KOPT-K1 (cell line): ENCODE data around the gene PSKH1.

Source experiments
- H3K27ac ChIP-seq: fragments of 200-600 bp; sonication (generic); 2 replicates; pipeline ENCODE4 v1.5.1; 2016; ENCODE audit warnings: antibody characterized with exemption, mild to moderate bottlenecking, low read depth, low read length; ENCODE audit not compliant: poor library complexity, severe bottlenecking
- H3K36me3 ChIP-seq: fragments of 200-600 bp; sonication (generic); 2 replicates; pipeline ENCODE4 v1.5.1; 2017; ENCODE audit warnings: antibody characterized with exemption, mild to moderate bottlenecking, low read length, moderate library complexity; ENCODE audit not compliant: insufficient read depth
- H3K9me3 ChIP-seq: fragments of 200-600 bp; sonication (generic); 2 replicates; pipeline ENCODE4 v1.5.1; 2017; ENCODE audit warnings: antibody characterized with exemption, low read length, mild to moderate bottlenecking; ENCODE audit not compliant: insufficient read depth, poor library complexity, severe bottlenecking

PSKH1 gene

DNA sequence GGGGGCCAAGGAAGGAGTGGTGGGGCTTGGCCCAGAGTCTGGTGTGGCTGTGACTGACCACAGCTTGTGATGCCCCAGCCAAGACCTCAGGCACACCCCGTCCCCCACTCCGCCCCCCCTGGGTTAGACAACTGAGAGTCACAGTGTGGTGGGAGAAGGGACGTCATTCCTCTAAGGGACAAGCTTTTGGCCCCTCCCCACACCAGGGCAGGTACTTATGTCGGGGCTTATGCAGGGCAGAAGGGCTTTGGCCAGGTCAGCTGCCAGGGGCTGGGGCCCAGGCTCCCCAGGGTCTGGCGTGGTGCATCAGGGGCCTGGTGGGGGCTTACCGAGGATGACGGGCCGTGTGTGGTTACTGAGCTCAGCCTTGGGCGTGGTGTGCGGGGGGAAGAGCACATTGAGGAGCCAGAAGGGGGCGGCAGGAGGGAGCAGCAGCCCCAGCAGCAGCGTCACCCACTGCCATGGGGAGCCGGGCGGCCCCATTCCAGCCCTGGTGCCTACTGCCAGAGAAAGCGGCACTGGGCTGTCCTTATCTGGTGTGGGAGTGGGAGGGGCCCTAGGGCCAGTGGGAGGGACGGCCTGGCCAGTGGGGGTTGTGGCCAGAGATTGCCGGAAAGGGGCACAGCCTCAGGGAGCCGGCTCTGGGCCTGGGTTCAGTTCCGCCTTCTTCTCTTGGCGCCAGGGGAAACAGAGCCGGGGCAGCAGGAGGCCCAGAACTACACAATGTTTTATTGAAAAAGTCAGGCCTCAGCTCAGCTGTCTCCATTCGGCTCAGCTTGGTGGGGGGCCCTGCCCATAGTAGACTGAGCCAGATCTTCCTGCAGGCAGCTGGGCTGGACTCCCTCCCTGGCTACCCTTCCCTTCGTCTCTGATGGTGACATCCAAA is 50.8 kb downstream of the PSKH1 start, which contains the start of gene LCAT:
LCAT (minus strand) TSS at position 502 of the 886 bp plus-strand sequence; CDS start at position 483, 19 bp downstream.
- H3K36me3 ChIP-seq = peaks cover 73% of the 10 kb centered on the region
- H3K27ac ChIP-seq = no peak within 1 kb of the TSS

GRCh38 chr16:67944690-67945391 is 51.8 kb downstream of the PSKH1 start:
- Histone ChIP-seq H3K36me3 (peaks cover 80% of the 10 kb centered on the region), H3K9me3 (no peaks in the 10 kb centered on the region), H3K27ac (no peak overlapping the region)

More for the DNA sequence above, 50.8 kb downstream of the PSKH1 start, which contains the start of gene LCAT:
- H3K9me3 ChIP-seq = no peaks in the 10 kb centered on the region

DNA sequence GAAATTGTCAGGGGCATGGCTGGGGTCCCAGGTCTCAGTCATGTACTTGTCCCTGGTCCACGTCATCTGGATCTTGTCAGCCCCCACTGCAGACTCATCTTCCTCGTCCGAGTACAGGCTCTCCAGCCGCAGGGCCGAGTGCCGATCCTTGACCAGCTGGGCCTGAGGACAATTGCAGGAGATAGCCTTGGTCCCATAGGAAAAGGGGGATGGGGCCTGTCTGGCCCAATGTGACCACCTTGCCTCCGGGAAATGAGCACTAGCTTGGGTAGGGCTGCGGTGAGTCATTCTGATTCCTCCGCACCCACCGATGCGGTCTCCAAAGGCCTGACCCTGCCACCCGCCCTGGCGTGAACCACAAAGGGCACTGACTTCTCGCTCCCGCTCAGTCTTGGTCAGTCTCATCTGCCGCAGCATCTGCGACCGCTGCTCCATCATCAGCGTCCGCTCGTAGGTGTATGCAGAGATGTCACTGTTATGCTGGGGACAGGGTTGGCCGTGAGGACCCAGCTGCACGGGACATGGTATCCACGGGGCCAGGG is 52.4 kb downstream of the PSKH1 start:
- no peak overlapping the region for H3K27ac ChIP-seq
- H3K36me3 ChIP-seq = peaks cover 86% of the 10 kb centered on the region
- H3K9me3 ChIP-seq = no peaks in the 10 kb centered on the region

DNA sequence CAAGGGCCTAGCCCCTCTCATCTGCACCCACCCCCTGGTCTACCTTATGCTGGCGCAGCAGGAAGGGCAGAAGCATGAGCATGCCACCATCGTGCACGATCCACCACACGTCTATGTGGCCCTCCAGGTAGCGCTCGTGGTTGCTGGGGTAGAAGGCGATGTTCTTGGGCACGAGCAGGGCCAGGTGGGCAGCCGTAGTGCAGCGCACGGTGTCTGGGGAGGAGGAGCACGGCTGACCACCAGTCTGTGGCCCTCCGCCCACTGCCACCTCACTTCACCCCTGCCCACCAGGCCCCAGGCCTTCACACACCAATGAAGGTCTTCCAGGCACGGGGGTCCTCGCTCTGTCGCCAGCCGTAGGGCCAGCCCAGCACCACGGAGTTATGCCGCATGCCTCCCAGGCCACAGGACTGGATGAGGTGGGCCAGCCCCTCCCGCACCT is 53.1 kb downstream of the PSKH1 start:
- no peak overlapping the region for H3K27ac ChIP-seq
- H3K36me3 ChIP-seq = peaks cover 92% of the 10 kb centered on the region
- H3K9me3 ChIP-seq = no peaks in the 10 kb centered on the region

DNA sequence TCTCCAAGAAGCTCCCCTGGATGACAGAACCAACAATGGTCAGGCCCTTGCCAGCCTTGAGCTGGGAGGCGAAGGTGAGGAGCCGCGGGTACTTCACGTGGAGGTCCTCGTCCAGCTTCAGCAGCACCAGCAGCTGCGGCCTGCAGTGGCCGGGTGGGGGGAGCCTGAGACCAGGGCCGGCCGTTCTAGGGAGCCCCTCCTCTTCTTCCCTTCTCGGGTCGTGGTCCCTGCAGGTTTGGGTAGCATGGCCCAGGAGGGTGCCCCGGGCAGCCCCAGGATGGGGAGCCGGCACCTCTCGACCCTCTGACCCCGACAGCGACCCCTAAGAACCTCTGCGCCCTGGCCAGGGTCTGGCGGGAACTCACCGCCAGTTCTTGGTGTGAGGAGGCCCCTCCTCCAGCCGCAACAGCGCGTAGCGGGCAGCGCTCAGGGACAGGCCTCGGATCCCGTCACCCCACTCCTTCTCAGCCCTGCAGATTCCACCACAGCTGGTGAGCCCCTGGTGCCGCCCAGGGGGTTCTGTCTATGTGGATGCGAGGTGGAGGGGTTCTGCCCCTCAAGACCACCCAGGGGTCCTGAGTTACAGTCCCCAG is 54.0 kb downstream of the PSKH1 start:
- no peak overlapping the region for H3K27ac ChIP-seq
- H3K36me3 ChIP-seq = peaks cover 93% of the 10 kb centered on the region
- H3K9me3 ChIP-seq = no peaks in the 10 kb centered on the region

DNA sequence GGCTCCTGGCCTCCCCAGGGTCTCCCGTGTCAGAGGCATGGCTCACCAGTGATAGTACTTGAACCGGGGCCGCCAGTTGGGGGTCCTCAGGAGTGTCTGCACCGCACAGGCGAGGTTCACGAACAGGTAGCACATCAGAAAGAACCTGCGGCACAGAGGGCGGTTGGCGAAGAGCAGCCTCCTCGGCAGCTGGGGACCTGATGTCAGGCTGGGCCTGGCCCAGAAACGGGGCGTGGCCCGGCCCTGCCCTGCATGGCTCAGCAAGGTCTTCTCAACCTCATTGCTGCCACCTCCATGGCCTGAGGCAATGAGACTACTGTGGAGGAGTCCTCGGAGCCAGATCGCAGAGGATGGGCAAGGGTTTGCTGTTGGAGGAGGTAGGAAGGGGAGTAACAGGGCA is 55.0 kb downstream of the PSKH1 start:
- Histone ChIP-seq H3K36me3 (peaks cover 86% of the 10 kb centered on the region; the same call in 1 of the 2 replicates), H3K27ac (no peak overlapping the region), H3K9me3 (no peaks in the 10 kb centered on the region)

DNA sequence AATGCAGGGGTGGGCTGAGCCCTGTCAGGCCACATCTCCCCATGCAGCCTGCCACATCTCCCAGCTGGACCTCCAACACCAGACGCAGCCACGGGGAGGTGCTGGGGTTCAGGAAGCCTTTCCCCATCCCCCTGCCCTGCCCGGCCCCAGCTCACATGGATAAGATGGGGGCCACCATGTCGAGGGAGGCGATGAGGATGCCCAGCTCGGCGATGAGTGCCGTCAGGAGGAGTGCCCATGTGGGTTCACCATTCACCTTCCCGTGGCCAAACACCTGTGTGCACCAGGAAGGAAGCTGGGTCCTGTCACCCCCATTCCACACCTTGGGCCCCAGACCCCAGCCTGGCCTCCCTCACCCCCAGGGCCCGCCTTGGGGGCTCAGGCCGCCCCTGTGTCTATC is 56.6 kb downstream of the PSKH1 start:
- peaks cover 85% of the 10 kb centered on the region; the same call in 1 of the 2 replicates for H3K36me3 ChIP-seq

GRCh38 chr16:67950335-67950843 is 57.3 kb downstream of the PSKH1 start:
- H3K36me3 ChIP-seq = peaks cover 83% of the 10 kb centered on the region; the same call in 1 of the 2 replicates

More for the DNA sequence above, 56.6 kb downstream of the PSKH1 start:
- Histone ChIP-seq H3K27ac (no peak overlapping the region), H3K9me3 (no peaks in the 10 kb centered on the region)

GRCh38 chr16:67951485-67951884 is 58.4 kb downstream of the PSKH1 start:
- Histone ChIP-seq H3K36me3 (peaks cover 72% of the 10 kb centered on the region; the same call in 1 of the 2 replicates), H3K27ac (no peak overlapping the region), H3K9me3 (no peaks in the 10 kb centered on the region)

More at GRCh38 chr16:67950335-67950843, 57.3 kb downstream of the PSKH1 start:
- Histone ChIP-seq H3K9me3 (no peaks in the 10 kb centered on the region), H3K27ac (no peak overlapping the region)

DNA sequence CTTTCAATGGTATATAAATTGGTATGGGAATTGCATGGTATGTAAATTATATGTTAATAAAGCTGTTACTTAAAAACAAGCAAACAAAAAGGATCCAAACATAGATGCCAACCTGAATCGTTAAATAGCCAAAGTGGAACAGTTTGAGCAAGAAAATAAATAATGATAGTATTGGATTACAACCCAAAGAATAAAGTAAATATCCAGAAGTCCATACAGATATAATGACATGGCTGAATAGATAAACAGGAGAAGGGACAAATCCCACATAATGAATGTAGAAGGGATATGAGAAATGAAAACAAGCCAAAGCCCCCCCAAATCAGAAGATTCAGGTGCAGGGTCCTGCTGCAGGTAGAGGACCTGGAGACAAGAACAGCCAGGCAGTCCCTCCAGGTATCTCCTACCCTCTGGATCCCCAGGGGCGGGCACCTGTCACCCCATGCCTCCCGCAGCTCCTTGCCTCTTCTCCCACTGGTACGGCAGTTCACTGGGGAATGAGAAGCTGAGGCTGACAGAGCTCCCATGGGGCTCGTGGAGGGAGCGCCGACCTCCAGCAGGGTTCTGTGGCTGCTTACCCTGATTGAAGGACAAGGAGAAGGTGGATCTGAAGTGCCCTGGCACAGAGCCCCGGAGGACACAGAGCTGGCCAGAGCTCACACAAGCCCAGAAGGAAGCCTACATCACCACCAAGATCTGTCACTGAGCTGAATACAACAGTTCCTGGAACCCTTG is 60.8 kb downstream of the PSKH1 start:
- Histone ChIP-seq H3K9me3 (no peaks in the 10 kb centered on the region), H3K36me3 (peaks cover 63% of the 10 kb centered on the region; the same call in 1 of the 2 replicates), H3K27ac (no peak overlapping the region)

GRCh38 chr16:67954421-67955196 is 61.6 kb downstream of the PSKH1 start:
- H3K27ac ChIP-seq = no peak overlapping the region
- peaks cover 66% of the 10 kb centered on the region; the same call in 1 of the 2 replicates for H3K36me3 ChIP-seq
- H3K9me3 ChIP-seq = no peaks in the 10 kb centered on the region

DNA sequence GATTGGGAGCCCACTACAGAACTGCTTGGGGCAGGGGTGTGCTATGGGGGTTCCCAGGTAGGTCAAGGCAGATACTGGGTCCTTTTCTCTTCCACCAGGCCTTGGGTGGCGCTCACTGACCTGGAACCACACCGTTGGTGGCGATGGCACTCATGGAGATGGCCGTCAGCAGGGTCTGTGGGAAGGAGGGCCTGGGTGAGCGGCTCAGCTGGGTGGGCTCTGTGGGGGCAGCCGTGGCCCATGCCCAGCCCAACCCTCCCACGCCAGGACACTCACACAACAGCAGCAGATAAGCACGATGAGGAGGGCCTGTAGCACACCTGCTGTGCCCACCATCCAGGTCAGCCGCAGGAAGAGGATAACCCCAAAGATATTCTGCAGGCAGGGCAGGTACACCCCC is 64.6 kb downstream of the PSKH1 start:
- H3K36me3 ChIP-seq = peaks cover 68% of the 10 kb centered on the region
- H3K9me3 ChIP-seq = no peaks in the 10 kb centered on the region
- no peak overlapping the region for H3K27ac ChIP-seq

GRCh38 chr16:67959536-67960329 is 66.7 kb downstream of the PSKH1 start:
- H3K9me3 ChIP-seq = no peaks in the 10 kb centered on the region
- H3K27ac ChIP-seq = no peak overlapping the region
- peaks cover 60% of the 10 kb centered on the region for H3K36me3 ChIP-seq
